Ectodermal cell (in vitro differentiated cells): ENCODE measurements around the gene KDM7A.
"Not testable (repeated sequence)": the region's sequence is repeated elsewhere in the genome, so short reads cannot be mapped to it uniquely, and the experiment has no call there.

Source experiments
- H3K27ac ChIP-seq: 2 replicates; pipeline ENCODE4 v1.7.0; 2013; ENCODE audit warnings: mild to moderate bottlenecking, low read depth, low read length; ENCODE audit not compliant: insufficient read depth, poor library complexity, severe bottlenecking
- H3K27me3 ChIP-seq: 2 replicates; pipeline ENCODE4 v1.7.0; 2013; ENCODE audit warnings: mild to moderate bottlenecking, low read length; ENCODE audit not compliant: insufficient read depth, control insufficient read depth, poor library complexity, severe bottlenecking
- H3K36me3 ChIP-seq: one replicate; pipeline ENCODE4 v1.7.0; 2013; ENCODE audit warnings: low read length; ENCODE audit not compliant: control insufficient read depth, insufficient read depth
- H3K4me1 ChIP-seq: one replicate; pipeline ENCODE4 v1.7.0; 2013; ENCODE audit warnings: low read length; ENCODE audit not compliant: control insufficient read depth, insufficient read depth
- H3K4me3 ChIP-seq: 2 replicates; pipeline ENCODE4 v1.7.0; 2013; ENCODE audit warnings: low read depth, low read length, control low read depth; ENCODE audit not compliant: insufficient read depth
- H3K9me3 ChIP-seq: 2 replicates; pipeline ENCODE4 v1.7.0; 2013; ENCODE audit warnings: mild to moderate bottlenecking, low read length, moderate library complexity; ENCODE audit not compliant: control insufficient read depth
- WGBS, 2 experiments: methylation state at CpG; one replicate each; pipeline ENCODE4 v1.1.7; 2013; ENCODE audit warnings: missing lambda C conversion rate in 2 of 2; 5-methylcytosine and 5-hydroxymethylcytosine counted together

Gene KDM7A

GRCh38 chr7:140136073-140136472 lies 40.7 kb downstream of the KDM7A start:
- H3K27ac ChIP-seq, result no peak overlapping the region
- no peaks in the 10 kb centered on the region for H3K9me3 ChIP-seq
- no peak overlapping the region for H3K4me3 ChIP-seq
- H3K36me3 ChIP-seq, result no peaks in the 10 kb centered on the region
- no peaks in the 10 kb centered on the region for H3K27me3 ChIP-seq
- H3K4me1 ChIP-seq, result no peaks in the 10 kb centered on the region

GRCh38 chr7:140134039-140134438 lies 42.7 kb downstream of the KDM7A start:
- no peaks in the 10 kb centered on the region for H3K9me3 ChIP-seq
- H3K4me1 ChIP-seq, result no peaks in the 10 kb centered on the region
- no peak overlapping the region for H3K4me3 ChIP-seq
- no peaks in the 10 kb centered on the region for H3K27me3 ChIP-seq
- no peaks in the 10 kb centered on the region for H3K36me3 ChIP-seq
- H3K27ac ChIP-seq, result no peak overlapping the region
- WGBS, 2 experiments, result 90 to 94% methylated on average over 2 of the region's 2 CpGs

- Histone ChIP-seq H3K36me3 (no peaks in the 10 kb centered on the region), H3K27me3 (no peaks in the 10 kb centered on the region), H3K27ac (no peak overlapping the region), H3K4me3 (no peak overlapping the region), H3K4me1 (no peaks in the 10 kb centered on the region), H3K9me3 (no peaks in the 10 kb centered on the region)
- 88% methylated on average over 1 of the region's 1 CpG; no CpG with 5 or more reads in 1 of the 2 experiments for whole genome bisulfite sequencing, 2 experiments
Observed at GRCh38 chr7:140127360-140128127, 49.2 kb downstream of the KDM7A start.

- H3K27ac ChIP-seq, result no peak overlapping the region
- H3K4me1 ChIP-seq, result no peaks in the 10 kb centered on the region
- H3K27me3 ChIP-seq, result no peaks in the 10 kb centered on the region
- H3K4me3 ChIP-seq, result no peak overlapping the region
- no peaks in the 10 kb centered on the region for H3K9me3 ChIP-seq
- WGBS, 2 experiments, result 92 to 98% methylated on average over 4 to 6 of the region's 6 CpGs
- no peaks in the 10 kb centered on the region for H3K36me3 ChIP-seq
Observed at GRCh38 chr7:140126435-140127034, 50.2 kb downstream of the KDM7A start.

- no peaks in the 10 kb centered on the region for H3K27me3 ChIP-seq
- WGBS, 2 experiments, result 95 to 96% methylated on average over 3 of the region's 3 CpGs
- H3K36me3 ChIP-seq, result no peaks in the 10 kb centered on the region
- no peak overlapping the region for H3K4me3 ChIP-seq
- H3K9me3 ChIP-seq, result no peaks in the 10 kb centered on the region
- H3K27ac ChIP-seq, result no peak overlapping the region
- no peaks in the 10 kb centered on the region for H3K4me1 ChIP-seq
Observed at GRCh38 chr7:140122965-140123364, 53.8 kb downstream of the KDM7A start.

GRCh38 chr7:140121326-140121725 lies 55.5 kb downstream of the KDM7A start:
- Histone ChIP-seq H3K9me3 (no peaks in the 10 kb centered on the region), H3K27ac (no peak overlapping the region), H3K4me3 (no peak overlapping the region), H3K27me3 (no peaks in the 10 kb centered on the region), H3K4me1 (no peaks in the 10 kb centered on the region), H3K36me3 (no peaks in the 10 kb centered on the region)
- WGBS, 2 experiments, result 88 to 89% methylated on average over 4 of the region's 4 CpGs

GRCh38 chr7:140114817-140115216 lies 62.0 kb downstream of the KDM7A start:
- not testable (repeated sequence) for H3K4me3 ChIP-seq, H3K36me3 ChIP-seq, H3K27me3 ChIP-seq, H3K4me1 ChIP-seq, H3K9me3 ChIP-seq, H3K27ac ChIP-seq
- 95 to 98% methylated on average over 31 of the region's 31 CpGs for WGBS, 2 experiments

GRCh38 chr7:140108777-140109176 lies 68.0 kb downstream of the KDM7A start:
- not testable (repeated sequence) for H3K4me1 ChIP-seq, H3K27me3 ChIP-seq, H3K9me3 ChIP-seq, H3K4me3 ChIP-seq, H3K27ac ChIP-seq
- peaks cover 11% of the 10 kb centered on the region for H3K36me3 ChIP-seq
- 94 to 95% methylated on average over 7 to 8 of the region's 8 CpGs for WGBS, 2 experiments

GRCh38 chr7:140096459-140096858 lies 80.3 kb downstream of the KDM7A start:
- no peak overlapping the region for H3K4me3 ChIP-seq
- 89% methylated on average over 4 of the region's 4 CpGs for WGBS, 2 experiments
- no peaks in the 10 kb centered on the region for H3K27me3 ChIP-seq
- no peak overlapping the region for H3K27ac ChIP-seq
- no peaks in the 10 kb centered on the region for H3K9me3 ChIP-seq
- peaks cover 8% of the 10 kb centered on the region for H3K36me3 ChIP-seq
- no peaks in the 10 kb centered on the region for H3K4me1 ChIP-seq

GRCh38 chr7:140093375-140093774 lies 83.4 kb downstream of the KDM7A start:
- Histone ChIP-seq H3K27ac (no peak overlapping the region), H3K36me3 (peaks cover 13% of the 10 kb centered on the region)
- 100% methylated on average over 1 of the region's 1 CpG for WGBS, 2 experiments

More at GRCh38 chr7:140093375-140093774, 83.4 kb downstream of the KDM7A start:
- no peak overlapping the region for H3K4me3 ChIP-seq
- H3K4me1 ChIP-seq, result no peaks in the 10 kb centered on the region
- no peaks in the 10 kb centered on the region for H3K27me3 ChIP-seq
- no peaks in the 10 kb centered on the region for H3K9me3 ChIP-seq
